ENCODE data around the gene CSTF1. TPM values are rescaled to one million over a fixed set of nuclear protein-coding genes. Genes with fewer than 3 reads are reported as not detected.

Gene CSTF1
- total RNA-seq, 2 donors from 2014 or later = 47.9 to 50.1 TPM

GRCh38 chr20:56447227-56447626, 54.8 kb downstream of the CSTF1 start:
- Mint-ChIP-seq H3K4me3 (no peak overlapping the region), H3K36me3 (ENCODE audit: low read depth) (no peaks in the 10 kb centered on the region), H3K27ac (no peak overlapping the region), H3K9me3 (no peaks in the 10 kb centered on the region), H3K27me3 (ENCODE audit: insufficient read depth) (peaks cover 25% of the 10 kb centered on the region), H3K4me1 (peaks cover 6% of the 10 kb centered on the region)
- Histone ChIP-seq H3K9ac (ENCODE audit: extremely low read depth, low read length, poor library complexity, severe bottlenecking) (no peak overlapping the region), H3K36me3 (ENCODE audit: control insufficient read depth, insufficient read depth, low read length) (no peaks in the 10 kb centered on the region), H3K27ac (ENCODE audit: low read depth, low read length) (no peak overlapping the region), H3K27me3 (ENCODE audit: control insufficient read depth, insufficient read depth, low read length, poor library complexity, severe bottlenecking) (peaks cover 7% of the 10 kb centered on the region), H3K4me1 (ENCODE audit: control insufficient read depth, insufficient read depth, low read length) (no peaks in the 10 kb centered on the region), H3K4me3 (ENCODE audit: low read length) (no peak overlapping the region), H3K9me3 (ENCODE audit: control insufficient read depth, low read length) (no peaks in the 10 kb centered on the region)
- no peak for TF ChIP-seq CTCF (conservative IDR thresholded peaks at IDR 0.05)
- DNase-seq = peak; percentile 85

GRCh38 chr20:56449459-56449858, 57.0 kb downstream of the CSTF1 start:
- no peaks in the 10 kb centered on the region for H3K36me3 Mint-ChIP-seq (ENCODE audit: low read depth)

GRCh38 chr20:56451056-56451765, 58.8 kb downstream of the CSTF1 start:
- 87 to 89% methylated on average over 11 to 13 of the region's 13 CpGs for WGBS, 2 experiments (ENCODE audit: insufficient coverage in 1 of 2, insufficient read length in 1 of 2)
- no peak overlapping the region for H3K27ac ChIP-seq (ENCODE audit: low read depth, low read length)
- H3K9ac ChIP-seq (ENCODE audit: extremely low read depth, low read length, poor library complexity, severe bottlenecking) = no peak overlapping the region

More at GRCh38 chr20:56449459-56449858, 57.0 kb downstream of the CSTF1 start:
- H3K27ac Mint-ChIP-seq = no peak overlapping the region
- DNase-seq = no peak
- Histone ChIP-seq H3K4me3 (ENCODE audit: low read length) (no peak overlapping the region), H3K9ac (ENCODE audit: extremely low read depth, low read length, poor library complexity, severe bottlenecking) (no peak overlapping the region), H3K27ac (ENCODE audit: low read depth, low read length) (no peak overlapping the region), H3K27me3 (ENCODE audit: control insufficient read depth, insufficient read depth, low read length, poor library complexity, severe bottlenecking) (peaks cover 17% of the 10 kb centered on the region), H3K4me1 (ENCODE audit: control insufficient read depth, insufficient read depth, low read length) (no peaks in the 10 kb centered on the region), H3K9me3 (ENCODE audit: control insufficient read depth, low read length) (no peaks in the 10 kb centered on the region), H3K36me3 (ENCODE audit: control insufficient read depth, insufficient read depth, low read length) (no peaks in the 10 kb centered on the region)
- H3K4me1 Mint-ChIP-seq = peaks cover 6% of the 10 kb centered on the region
- peaks cover 28% of the 10 kb centered on the region for H3K27me3 Mint-ChIP-seq (ENCODE audit: insufficient read depth)
- H3K9me3 Mint-ChIP-seq = no peaks in the 10 kb centered on the region
- H3K4me3 Mint-ChIP-seq = no peak overlapping the region
- TF ChIP-seq CTCF (conservative IDR thresholded peaks at IDR 0.05) = no peak
- 99 to 100% methylated on average over 1 to 3 of the region's 5 CpGs for WGBS, 2 experiments (ENCODE audit: insufficient coverage in 1 of 2, insufficient read length in 1 of 2)

More at GRCh38 chr20:56451056-56451765, 58.8 kb downstream of the CSTF1 start:
- no peak overlapping the region for H3K4me3 ChIP-seq (ENCODE audit: low read length)
- no peaks in the 10 kb centered on the region for H3K9me3 ChIP-seq (ENCODE audit: control insufficient read depth, low read length)
- Mint-ChIP-seq H3K27ac (no peak overlapping the region), H3K36me3 (ENCODE audit: low read depth) (no peaks in the 10 kb centered on the region), H3K27me3 (ENCODE audit: insufficient read depth) (peaks cover 25% of the 10 kb centered on the region), H3K4me1 (peaks cover 6% of the 10 kb centered on the region), H3K9me3 (no peaks in the 10 kb centered on the region), H3K4me3 (no peak overlapping the region)
- no peaks in the 10 kb centered on the region for H3K4me1 ChIP-seq (ENCODE audit: control insufficient read depth, insufficient read depth, low read length)
- no peaks in the 10 kb centered on the region for H3K36me3 ChIP-seq (ENCODE audit: control insufficient read depth, insufficient read depth, low read length)
- no peak for DNase-seq
- no peak for TF ChIP-seq CTCF (conservative IDR thresholded peaks at IDR 0.05)
- peaks cover 23% of the 10 kb centered on the region for H3K27me3 ChIP-seq (ENCODE audit: control insufficient read depth, insufficient read depth, low read length, poor library complexity, severe bottlenecking)

All from endodermal cell (in vitro differentiated cells).